UCSD-AML1 (cell line): Measurements from ENCODE around the gene TMEM143.
"Not testable (repeated sequence)": the region's sequence is repeated elsewhere in the genome, so short reads cannot be mapped to it uniquely, and the experiment has no call there.

Experiments used
- DNase-seq: peaks from one replicate; lab custom pipeline; 2025; ENCODE audit not compliant: unreplicated experiment; lab: John Stamatoyannopoulos, UW

TMEM143 gene

GRCh38 chr19:48363810-48364597 is at the start of gene TMEM143, which contains the start of gene SYNGR4:
Gene TMEM143 (minus strand): TSS chr19:48363940. CDS start chr19:48363920, 20 bp downstream.
Gene SYNGR4 (plus strand): TSS chr19:48364367. CDS start chr19:48365843, 1,476 bp downstream.
- DNase-seq: peak; percentile 100

- no peak for DNase-seq
Observed at GRCh38 chr19:48405850-48406249, 42.1 kb upstream of the TMEM143 start.

- DNase-seq: no peak
Observed at GRCh38 chr19:48405010-48405659, 41.4 kb upstream of the TMEM143 start.

GRCh38 chr19:48403606-48404005 is 39.9 kb upstream of the TMEM143 start:
- peak; percentile 40 for DNase-seq

GRCh38 chr19:48401287-48401686 is 37.5 kb upstream of the TMEM143 start:
- no peak for DNase-seq

- DNase-seq: peak; percentile 46
Observed at GRCh38 chr19:48400018-48400742, 36.4 kb upstream of the TMEM143 start.

GRCh38 chr19:48398375-48399235 is 34.9 kb upstream of the TMEM143 start:
- DNase-seq: peak; percentile 94

GRCh38 chr19:48398102-48398374 is 34.3 kb upstream of the TMEM143 start:
- no peak for DNase-seq

GRCh38 chr19:48397263-48398101 is 33.7 kb upstream of the TMEM143 start:
- no peak for DNase-seq

- no peak for DNase-seq
Observed at GRCh38 chr19:48396824-48397176, 33.1 kb upstream of the TMEM143 start.

GRCh38 chr19:48396016-48396823 is 32.5 kb upstream of the TMEM143 start:
- DNase-seq: no peak

- DNase-seq: no peak
Observed at GRCh38 chr19:48395499-48395898, 31.8 kb upstream of the TMEM143 start.

GRCh38 chr19:48395170-48395455 is 31.4 kb upstream of the TMEM143 start:
- DNase-seq: no peak

GRCh38 chr19:48394331-48395169 is 30.8 kb upstream of the TMEM143 start:
- DNase-seq: no peak

- peak; percentile 40 for DNase-seq
Observed at GRCh38 chr19:48393559-48394330, 30.0 kb upstream of the TMEM143 start, which contains the start of gene GRIN2D. Gene GRIN2D (plus strand): TSS chr19:48393668. CDS start chr19:48398393, 4,725 bp downstream.

- no peak for DNase-seq
Observed at GRCh38 chr19:48392860-48393558, 29.3 kb upstream of the TMEM143 start.

- DNase-seq: not testable (repeated sequence)
Observed at GRCh38 chr19:48392006-48392344, 28.2 kb upstream of the TMEM143 start.
